ENCODE measurements around the gene RPH3AL.
"Not testable (repeated sequence)": the region's sequence is repeated elsewhere in the genome, so short reads cannot be mapped to it uniquely, and the experiment has no call there.

RPH3AL gene

DNA sequence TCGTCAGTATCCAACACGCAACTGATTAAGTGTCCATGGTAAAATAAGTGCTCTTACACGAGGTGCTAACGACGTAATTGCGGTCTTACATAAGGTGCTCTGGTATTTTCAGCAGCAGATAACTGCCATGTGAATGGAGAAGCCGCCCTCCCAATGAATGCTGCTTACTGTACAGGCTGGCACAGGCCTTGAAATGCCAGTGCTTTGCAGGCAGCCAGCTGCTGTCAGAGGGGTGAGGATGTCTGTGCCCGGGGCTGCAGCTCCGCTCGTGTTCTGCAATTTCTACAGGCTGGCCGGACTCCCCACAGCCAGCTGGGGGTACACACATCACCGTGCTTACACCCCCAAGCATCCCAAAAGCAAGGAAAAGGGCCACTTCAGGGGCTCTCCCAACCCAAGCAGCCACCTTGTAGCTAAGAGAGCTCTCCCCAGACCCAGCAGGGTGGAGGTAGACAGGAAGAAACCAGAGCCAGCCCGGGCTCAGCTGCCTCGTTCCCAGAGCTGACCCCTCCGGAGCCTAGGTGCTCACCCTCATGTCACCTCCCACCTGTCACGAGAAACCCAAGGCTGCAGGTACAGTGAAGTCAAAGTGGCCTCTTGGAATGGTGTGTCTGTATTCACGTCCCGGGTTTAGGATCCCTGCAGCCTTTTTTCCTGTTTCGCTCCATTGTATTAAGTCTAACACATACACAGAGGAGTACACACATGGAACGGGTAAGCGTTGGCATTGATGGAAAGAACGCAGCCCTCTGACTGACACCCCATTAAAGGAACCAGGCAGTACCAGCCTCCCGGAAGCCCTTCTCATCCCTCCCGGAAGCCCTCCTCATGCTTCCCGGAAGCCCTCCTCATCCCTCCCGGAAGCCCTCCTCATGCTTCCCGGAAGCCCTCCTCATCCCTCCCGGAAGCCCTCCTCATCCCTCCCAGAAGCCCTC, 27.2 kb upstream of the RPH3AL start:
- no peak for DNase-seq

DNA sequence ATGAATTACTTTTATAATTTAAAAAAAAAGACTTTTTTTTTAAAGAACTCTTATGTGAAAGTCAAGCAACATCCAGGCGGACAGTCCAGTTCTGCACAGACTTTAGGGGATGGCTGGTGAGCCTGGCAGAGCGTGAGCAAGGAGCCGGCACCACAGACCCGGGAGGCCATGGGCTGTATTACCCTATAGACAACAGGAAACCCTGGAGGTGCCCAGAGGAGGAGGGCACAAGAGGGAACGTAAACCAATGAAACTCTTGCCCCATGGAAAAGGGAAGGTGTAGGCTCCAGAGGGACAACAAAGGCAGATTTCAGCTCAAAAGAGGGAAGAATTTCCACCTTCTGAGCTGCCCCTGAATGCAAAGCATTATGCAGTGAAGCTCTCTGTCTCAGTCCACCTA, 25.5 kb upstream of the RPH3AL start:
- no peak for DNase-seq

- DNase-seq, result no peak
These were observed 24.6 kb upstream of the RPH3AL start for GRCh38 chr17:376936-377863.

DNA sequence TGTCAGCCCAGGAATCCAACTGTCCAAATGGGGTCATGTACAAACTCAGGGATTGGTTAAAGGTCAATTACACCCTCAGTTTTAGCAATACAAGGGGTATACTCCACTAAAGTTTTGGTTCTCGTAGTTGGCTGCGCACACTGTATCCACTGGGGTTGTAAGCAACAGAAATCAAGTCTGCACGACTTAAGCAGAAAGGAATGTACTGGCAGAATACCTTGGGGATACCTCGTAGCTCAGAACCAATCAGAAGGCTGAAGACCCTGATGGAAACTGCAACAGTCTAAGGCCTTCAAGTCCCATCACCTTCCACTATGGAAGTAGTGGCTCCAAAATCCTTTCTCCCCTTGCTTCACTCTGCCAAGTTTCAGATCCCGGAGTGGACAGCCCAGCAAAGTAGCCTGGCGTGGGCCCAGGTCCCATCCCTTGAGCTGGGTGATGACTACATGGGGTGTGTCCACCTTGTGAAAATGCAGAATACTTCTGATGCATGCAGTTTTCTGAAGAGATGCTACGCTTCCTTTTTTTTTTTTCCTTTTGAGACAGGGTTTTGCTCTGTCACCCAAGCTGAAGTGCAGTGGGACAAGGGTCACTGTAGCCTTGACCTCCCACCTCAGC, 21.1 kb upstream of the RPH3AL start:
- no peak for DNase-seq

DNA sequence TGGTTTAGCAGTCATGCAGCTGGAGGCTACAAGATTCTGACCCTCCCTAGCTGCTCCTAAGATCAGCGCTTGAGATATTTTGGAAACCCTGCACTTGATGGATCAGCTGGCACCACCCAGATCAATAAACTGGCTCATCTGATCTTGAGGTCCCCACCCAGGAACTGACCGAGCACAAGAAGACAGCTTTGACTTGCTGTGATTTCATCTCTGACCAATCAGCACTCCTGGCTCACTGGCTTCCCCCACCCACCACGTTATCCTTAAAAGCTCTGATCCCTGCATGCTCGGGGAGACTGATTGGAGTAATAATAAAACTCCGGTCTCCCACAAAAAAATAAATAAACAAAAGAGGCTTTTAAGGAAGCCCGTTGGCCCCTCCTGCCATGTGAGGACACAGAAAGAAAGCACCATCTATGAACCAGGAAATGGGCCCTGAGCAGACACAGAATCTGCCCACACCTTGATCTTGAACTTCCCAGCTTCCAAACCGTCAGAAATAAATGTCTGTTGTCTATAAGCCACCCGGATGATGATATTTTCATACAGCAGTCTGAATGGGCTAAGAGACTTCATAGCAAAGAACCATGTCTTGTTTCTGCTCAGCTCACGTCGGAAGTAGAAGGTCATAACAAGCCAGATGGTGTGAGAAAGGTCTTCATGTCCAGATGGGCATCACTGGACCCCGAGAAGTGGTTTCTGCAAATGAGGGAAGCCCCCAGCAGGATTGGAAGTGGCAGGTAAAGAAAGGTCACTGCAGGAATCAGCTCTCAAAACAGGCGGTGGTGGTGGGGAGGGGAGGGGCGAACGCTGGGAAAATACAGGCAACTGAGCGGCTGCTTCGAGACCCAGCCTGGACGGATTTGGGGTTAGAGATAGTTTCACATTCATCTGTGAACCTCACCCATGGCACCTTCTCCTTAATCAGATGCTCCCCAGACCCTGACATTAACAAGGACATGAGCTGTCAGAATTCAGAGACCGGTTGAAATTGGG, 19.8 kb upstream of the RPH3AL start:
- DNase-seq, result no peak

- DNase-seq, result no peak
These were observed 19.0 kb upstream of the RPH3AL start for GRCh38 chr17:371583-371982.

DNA sequence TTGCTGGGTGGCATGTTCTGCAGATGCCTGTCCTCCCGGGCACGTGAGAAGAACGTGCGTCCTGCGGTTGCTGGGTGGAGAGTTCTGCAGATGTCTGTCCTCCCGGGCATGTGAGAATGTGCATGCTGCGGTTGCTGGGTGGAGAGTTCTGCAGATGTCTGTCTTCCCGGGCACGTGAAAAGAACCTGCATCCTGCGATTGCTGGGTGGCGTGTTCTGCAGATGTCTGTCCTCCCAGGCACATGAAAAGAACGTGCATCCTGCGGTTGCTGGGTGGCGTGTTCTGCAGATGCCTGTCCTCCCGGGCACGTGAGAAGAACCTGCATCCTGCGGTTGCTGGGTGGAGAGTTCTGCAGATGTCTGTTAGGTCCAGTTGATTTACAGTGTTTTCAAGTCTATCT, 15.0 kb upstream of the RPH3AL start:
- not testable (repeated sequence) for DNase-seq

GRCh38 chr17:366657-367615, 14.3 kb upstream of the RPH3AL start:
- not testable (repeated sequence) for DNase-seq

GRCh38 chr17:364766-365165, 12.2 kb upstream of the RPH3AL start:
- no peak for DNase-seq

DNA sequence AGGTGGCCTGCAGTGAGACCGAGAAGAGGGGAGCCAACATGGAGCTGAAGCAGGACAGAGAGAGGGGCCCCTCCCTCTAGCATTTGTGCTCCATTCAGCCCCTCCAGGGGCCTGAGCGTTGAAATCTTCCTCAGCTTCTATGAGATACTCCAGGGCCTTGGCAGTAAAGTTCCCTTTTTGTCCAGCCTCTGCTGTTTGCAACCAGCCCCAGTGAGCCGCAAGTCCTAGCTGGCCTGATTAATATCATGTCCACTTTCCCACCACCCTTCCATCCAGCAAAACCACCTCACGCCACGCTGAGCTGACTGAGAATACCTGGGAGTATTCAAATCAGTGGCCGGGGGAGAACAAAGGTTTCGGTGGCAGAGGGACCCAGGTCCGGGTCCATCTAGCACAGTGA, 11.7 kb upstream of the RPH3AL start:
- no peak for DNase-seq

- DNase-seq, result no peak
These were observed 10.1 kb upstream of the RPH3AL start for GRCh38 chr17:362721-363120.

DNA sequence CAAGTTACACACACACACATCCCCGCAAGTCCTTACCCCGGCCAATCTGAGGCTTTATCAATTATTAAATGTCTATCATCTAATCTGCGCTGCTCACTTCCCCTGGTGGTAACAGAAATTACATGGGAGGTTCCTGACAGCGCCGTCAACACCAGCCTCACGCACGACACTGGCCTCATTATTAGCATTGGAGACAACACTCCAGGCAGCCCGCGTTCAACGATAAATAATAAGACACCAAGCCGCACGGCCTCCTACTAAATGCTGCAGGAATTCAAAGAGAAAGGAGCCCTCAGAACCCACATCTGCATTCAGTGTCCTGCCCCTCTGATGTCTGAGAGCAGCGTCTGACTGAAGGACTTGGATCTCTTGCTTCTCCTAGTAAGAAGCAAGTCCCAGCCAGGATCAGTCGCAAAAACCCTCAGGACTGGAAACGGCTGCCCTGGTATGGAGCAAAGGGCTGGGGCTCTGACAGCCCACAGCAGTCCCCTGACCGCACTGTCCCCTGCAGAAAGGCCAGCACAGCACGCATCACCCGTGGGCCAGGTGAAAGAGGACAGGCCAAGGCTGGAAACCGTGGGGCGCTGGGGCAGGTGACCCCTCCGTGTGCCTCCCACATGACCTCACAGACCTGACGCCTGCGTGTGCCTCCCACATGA, 7.6 kb upstream of the RPH3AL start:
- DNase-seq, result no peak

DNA sequence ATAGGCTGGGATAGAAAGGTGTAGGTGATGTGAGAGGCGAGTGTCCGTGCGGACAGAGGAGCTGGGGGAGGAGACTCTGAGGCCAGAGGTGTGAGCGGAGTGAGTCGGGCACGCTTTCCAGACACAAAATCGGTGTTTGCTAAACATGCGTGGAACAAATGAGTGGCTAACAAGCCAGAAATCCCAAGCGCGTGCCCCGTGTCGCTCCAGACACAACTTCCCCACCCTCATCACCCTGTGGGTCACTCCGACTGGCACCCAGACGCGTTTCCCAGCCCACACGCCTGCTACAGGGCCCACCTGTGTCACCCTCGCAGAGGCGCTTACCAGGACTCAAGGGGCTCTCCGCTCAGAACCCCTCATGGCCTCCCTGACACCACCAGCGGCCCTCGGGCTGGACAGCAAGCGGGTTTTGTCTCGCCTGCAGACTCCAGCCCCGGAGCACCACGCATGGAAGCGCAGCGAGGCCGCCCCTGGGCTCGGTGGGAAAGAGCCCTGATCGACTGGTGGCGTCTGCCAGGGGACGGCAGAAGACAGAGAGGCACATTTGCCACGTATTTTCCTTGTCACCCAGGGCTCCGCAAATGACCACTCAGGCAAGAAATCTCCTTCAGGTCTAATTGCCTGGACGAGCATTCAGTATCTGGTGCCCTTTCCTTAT, 6.0 kb upstream of the RPH3AL start:
- no peak for DNase-seq

DNA sequence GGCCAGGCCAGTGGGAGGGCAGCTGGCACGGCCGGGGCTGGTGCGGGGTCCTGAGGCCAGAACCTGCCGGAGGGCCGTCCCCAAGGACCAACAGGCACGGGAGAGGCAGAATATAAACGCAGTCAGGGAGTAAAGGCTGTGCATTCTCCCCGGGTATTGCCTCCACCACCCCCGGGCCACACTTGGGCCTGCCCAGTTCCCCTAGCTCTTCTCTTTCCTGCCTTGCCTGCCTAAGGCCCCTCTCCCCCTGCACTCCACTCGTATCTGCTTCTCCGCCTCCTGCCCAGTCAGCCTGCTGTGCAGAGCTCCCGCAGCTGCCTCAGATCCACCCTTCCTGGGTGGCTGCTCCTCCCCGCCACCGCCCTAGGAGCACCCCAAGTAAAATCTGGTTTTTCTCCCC, 5.0 kb upstream of the RPH3AL start:
- DNase-seq, result peak; percentile 31

GRCh38 chr17:356671-357434, 4.2 kb upstream of the RPH3AL start:
- DNase-seq, result no peak

- no peak for DNase-seq
These were observed 2.3 kb upstream of the RPH3AL start for GRCh38 chr17:354651-355556.

DNA sequence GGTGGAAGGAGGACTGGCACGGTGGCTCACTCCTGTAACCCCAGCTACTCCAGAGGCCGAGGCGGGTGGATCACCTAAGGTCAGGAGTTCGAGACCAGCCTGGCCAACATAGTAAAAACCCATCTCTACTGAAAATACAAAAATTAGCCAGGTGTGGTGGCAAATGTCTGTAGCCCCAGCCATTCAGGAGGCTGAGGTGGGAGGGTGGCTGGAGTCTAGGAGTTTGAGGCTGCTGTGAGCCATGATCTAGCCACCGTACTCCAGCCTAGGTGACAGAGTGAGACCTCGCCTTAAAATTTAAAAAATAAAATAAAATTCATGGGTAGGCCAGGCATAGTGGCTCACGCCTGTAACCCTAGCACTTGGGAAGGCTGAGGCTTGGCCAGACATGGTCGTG, 1.2 kb upstream of the RPH3AL start:
- DNase-seq, result no peak

All from right kidney (tissue), 1 donor.